H1 (cell line): ENCODE measurements around the gene GJD2. TPM values are rescaled to one million over a fixed set of nuclear protein-coding genes. Genes with fewer than 3 reads are reported as not detected.

ENCODE experiments used
- CTCF ChIA-PET: fragments of 300-600 bp; sonication (Branson Sonifier 250); formaldehyde crosslinking; loops from one replicate; lab custom pipeline; 2021; ENCODE audit not compliant: partially characterized antibody; lab: Charles Lee
- POLR2A ChIA-PET: fragments of 300-600 bp; sonication (Branson Sonifier 250); formaldehyde crosslinking; loops from one replicate; lab custom pipeline; 2021; ENCODE audit warnings: inconsistent platforms; ENCODE audit not compliant: partially characterized antibody; lab: Charles Lee
- DNase-seq, 2 experiments: peaks; one replicate each; pipeline versions ENCODE4 v3.0.0 to v3.0.0-alpha.2; 2010 to 2022; ENCODE audit warnings: low spot score in 2 of 2, low read depth in 1 of 2, mixed read lengths in 1 of 2
- FAIRE-seq: peaks from 2 replicates; lab custom pipeline; 2011; peaks lifted over from hg19 to GRCh38; lab: Jason Lieb, UNC
- H2AFZ ChIP-seq: 2 replicates; pipeline ENCODE4 v1.8.1; 2012; ENCODE audit warnings: low read length, inconsistent platforms
- H2AK5ac ChIP-seq: 2 replicates; pipeline ENCODE4 v1.6.1; 2013; ENCODE audit warnings: low read depth, low read length
- H2BK120ac ChIP-seq: replicated peaks from 2 replicates; pipeline ENCODE3; 2013; ENCODE audit warnings: low read depth, low read length, inconsistent platforms
- H2BK12ac ChIP-seq: 2 replicates; pipeline ENCODE4 v1.6.1; 2013; ENCODE audit warnings: low read depth, low read length
- H2BK15ac ChIP-seq: 2 replicates; pipeline ENCODE4 v1.6.1; 2013; ENCODE audit warnings: low read length
- H2BK20ac ChIP-seq: 2 replicates; pipeline ENCODE4 v1.6.1; 2013; ENCODE audit warnings: low read length
- H2BK5ac ChIP-seq: 2 replicates; pipeline ENCODE4 v1.6.1; 2013; ENCODE audit warnings: low read depth, low read length
- H3K14ac ChIP-seq: 2 replicates; pipeline ENCODE4 v1.6.1; 2013; ENCODE audit warnings: inconsistent platforms; ENCODE audit not compliant: insufficient read length
- H3K18ac ChIP-seq: 2 replicates; pipeline ENCODE4 v1.6.1; 2013; ENCODE audit warnings: low read length; ENCODE audit errors: extremely low read depth
- H3K23ac ChIP-seq: 2 replicates; pipeline ENCODE4 v1.6.1; 2013; ENCODE audit warnings: inconsistent platforms; ENCODE audit not compliant: insufficient read length
- H3K23me2 ChIP-seq: 2 replicates; pipeline ENCODE4 v1.6.1; 2013; ENCODE audit warnings: low read depth, low read length
- H3K27ac ChIP-seq: 2 replicates; pipeline ENCODE4 v1.6.1; 2011; ENCODE audit warnings: low read depth, low read length, inconsistent platforms
- H3K27me3 ChIP-seq, 4 experiments: replicated peaks in 1 of 4; 1 replicate in 1 of 4; 2 replicates in 3 of 4; pipeline versions ENCODE4 v1.6.1 to v1.8.1; 2011 to 2013; ENCODE audit warnings: low read length in 3 of 4, mild to moderate bottlenecking in 3 of 4, inconsistent platforms in 2 of 4, mixed read lengths in 2 of 4, moderate library complexity in 1 of 4; ENCODE audit not compliant: control insufficient read depth in 3 of 4, insufficient read depth in 3 of 4; ENCODE audit errors: extremely low read depth in 1 of 4
- H3K36me3 ChIP-seq, 4 experiments: 2 replicates each; pipeline versions ENCODE4 v1.6.1 to v1.8.1; 2011 to 2013; ENCODE audit warnings: mild to moderate bottlenecking in 4 of 4, low read length in 3 of 4, moderate library complexity in 2 of 4, control low read depth in 1 of 4, inconsistent platforms in 1 of 4; ENCODE audit not compliant: insufficient read depth in 4 of 4, control insufficient read depth in 2 of 4
- H3K4ac ChIP-seq: replicated peaks from 2 replicates; pipeline ENCODE3; 2013; ENCODE audit warnings: low read length, low read depth, mixed read lengths, inconsistent platforms; ENCODE audit not compliant: insufficient read length
- H3K4me1 ChIP-seq, 4 experiments: replicated peaks in 1 of 4; 1 replicate in 1 of 4; 2 replicates in 3 of 4; pipeline versions ENCODE4 v1.6.1 to v1.8.1; 2011 to 2013; ENCODE audit warnings: low read length in 3 of 4, inconsistent platforms in 2 of 4, mixed read lengths in 1 of 4; ENCODE audit not compliant: insufficient read depth in 4 of 4, control insufficient read depth in 3 of 4
- H3K4me2 ChIP-seq, 2 experiments: 2 replicates each; pipeline versions ENCODE4 v1.6.1 to v1.8.1; 2011 to 2013; ENCODE audit warnings: low read depth in 2 of 2, low read length in 2 of 2, control low read depth in 1 of 2, inconsistent platforms in 1 of 2, mild to moderate bottlenecking in 1 of 2; ENCODE audit not compliant: insufficient read depth in 1 of 2
- H3K4me3 ChIP-seq, 4 experiments: fragments of 200-600, 300-600 bp in 1 of 4; sonication (generic), shearing (Covaris generic), sonication (Bioruptor Twin) in 1 of 4; 2 replicates each; pipeline versions ENCODE4 v1.5.1 to v1.8.1; 2011 to 2016; ENCODE audit warnings: low read length in 4 of 4, low read depth in 3 of 4, control low read depth in 2 of 4, inconsistent platforms in 2 of 4, mild to moderate bottlenecking in 2 of 4, mixed read lengths in 1 of 4, moderate library complexity in 1 of 4; ENCODE audit not compliant: insufficient read depth in 2 of 4; ENCODE audit errors: extremely low read depth in 1 of 4
- H3K56ac ChIP-seq: replicated peaks from 2 replicates; pipeline ENCODE3; 2013; ENCODE audit warnings: low read depth, mild to moderate bottlenecking, mixed read lengths, low read length, inconsistent platforms; ENCODE audit not compliant: insufficient read length
- H3K79me1 ChIP-seq: 2 replicates; pipeline ENCODE4 v1.6.1; 2013; ENCODE audit warnings: low read depth, low read length, control low read depth
- H3K79me2 ChIP-seq, 2 experiments: 2 replicates each; pipeline versions ENCODE4 v1.6.1 to v1.8.1; 2012 to 2013; ENCODE audit warnings: low read length in 2 of 2, mild to moderate bottlenecking in 2 of 2, inconsistent platforms in 1 of 2; ENCODE audit not compliant: insufficient read depth in 2 of 2, control insufficient read depth in 1 of 2
- H3K9ac ChIP-seq, 4 experiments: replicated peaks in 1 of 4; 1 replicate in 1 of 4; 2 replicates in 3 of 4; pipeline versions ENCODE4 v1.6.1 to v1.8.1; 2011 to 2013; ENCODE audit warnings: low read depth in 3 of 4, low read length in 3 of 4, control low read depth in 2 of 4, mild to moderate bottlenecking in 2 of 4, moderate library complexity in 2 of 4, inconsistent platforms in 1 of 4; ENCODE audit errors: extremely low read depth in 1 of 4
- H3K9me3 ChIP-seq, 2 experiments: 2 replicates each; pipeline versions ENCODE4 v1.6.1 to v1.8.1; 2012 to 2013; ENCODE audit warnings: mild to moderate bottlenecking in 2 of 2, moderate library complexity in 2 of 2, control low read depth in 1 of 2, inconsistent platforms in 1 of 2, low read depth in 1 of 2, low read length in 1 of 2, mixed read lengths in 1 of 2; ENCODE audit not compliant: insufficient read depth in 2 of 2
- H4K20me1 ChIP-seq, 2 experiments: replicated peaks in 1 of 2; 2 replicates each; pipeline versions ENCODE3 to v1.8.1; 2011 to 2013; ENCODE audit warnings: inconsistent platforms in 2 of 2, low read length in 2 of 2, mild to moderate bottlenecking in 1 of 2; ENCODE audit not compliant: insufficient read depth in 2 of 2, control insufficient read depth in 1 of 2
- H4K5ac ChIP-seq: 2 replicates; pipeline ENCODE4 v1.6.1; 2013; ENCODE audit warnings: low read length, low read depth, mixed read lengths, inconsistent platforms; ENCODE audit not compliant: insufficient read length
- H4K8ac ChIP-seq: 2 replicates; pipeline ENCODE4 v1.8.0; 2013; ENCODE audit warnings: mild to moderate bottlenecking, moderate library complexity, low read length, inconsistent platforms; ENCODE audit not compliant: insufficient read depth; ENCODE audit errors: extremely low read depth
- H4K91ac ChIP-seq: replicated peaks from 2 replicates; pipeline ENCODE3; 2013; ENCODE audit warnings: low read length, mixed read lengths, inconsistent platforms; ENCODE audit not compliant: insufficient read length
- ATF2 ChIP-seq: IDR thresholded peaks from 2 replicates; pipeline ENCODE4 v1.6.1; 2012; ENCODE audit warnings: low read length, inconsistent platforms
- E2F6 ChIP-seq: IDR thresholded peaks from 2 replicates; pipeline ENCODE4 v1.6.1; 2012; ENCODE audit warnings: inconsistent platforms
- EGR1 ChIP-seq: IDR thresholded peaks from 2 replicates; pipeline ENCODE4 v1.6.1; 2011; ENCODE audit warnings: low read depth, low read length, borderline replicate concordance
- GTF2F1 ChIP-seq: IDR thresholded peaks from 2 replicates; pipeline ENCODE4 v1.6.1; 2012; ENCODE audit warnings: low read depth, low read length, improper control_type of control experiment, borderline replicate concordance
- KDM1A ChIP-seq: fragments of 200-600, 300-600 bp; sonication (generic); IDR thresholded peaks from 2 replicates; pipeline ENCODE4 v1.7.1; 2016; ENCODE audit warnings: mild to moderate bottlenecking, low read length, borderline replicate concordance
- KDM4A ChIP-seq: IDR thresholded peaks from one replicate; pipeline ENCODE4 v1.7.1; 2012; ENCODE audit warnings: low read depth, mild to moderate bottlenecking, moderate library complexity, low read length, inconsistent platforms; ENCODE audit not compliant: severe bottlenecking
- POLR2A ChIP-seq, 2 experiments: IDR thresholded peaks; 1 replicate in 1 of 2; 2 replicates in 1 of 2; pipeline ENCODE4 v1.6.1; 2011; ENCODE audit warnings: low read depth in 2 of 2, low read length in 2 of 2, mild to moderate bottlenecking in 2 of 2; ENCODE audit errors: control extremely low read depth in 1 of 2
- RNF2 ChIP-seq: fragments of 200-900, 300-1000 bp; sonication (generic); IDR thresholded peaks from 2 replicates; pipeline ENCODE4 v1.7.1; 2016; ENCODE audit warnings: borderline replicate concordance, low read depth, mild to moderate bottlenecking, antibody characterized with exemption, low read length; ENCODE audit not compliant: poor library complexity, severe bottlenecking; ENCODE audit errors: missing control alignments
- SRF ChIP-seq: IDR thresholded peaks from 2 replicates; pipeline ENCODE4 v1.6.1; 2011; ENCODE audit warnings: mild to moderate bottlenecking, low read depth, low read length, moderate library complexity
- TCF12 ChIP-seq: IDR thresholded peaks from 2 replicates; pipeline ENCODE4 v1.6.1; 2011; ENCODE audit warnings: low read depth, mild to moderate bottlenecking, low read length
- WGBS, 2 experiments: shearing (Covaris generic) in 1 of 2; methylation state at CpG; one replicate each; pipeline versions ENCODE4 v1.1.6 to v1.1.7; 2013 to 2015; ENCODE audit warnings: low lambda C conversion rate in 2 of 2, mixed read lengths in 2 of 2, inconsistent platforms in 1 of 2, low coverage in 1 of 2, missing lambda C conversion rate in 1 of 2; ENCODE audit not compliant: insufficient replicate concordance in 2 of 2, insufficient coverage in 1 of 2, insufficient read length in 1 of 2; ENCODE audit errors: extremely low coverage in 1 of 2, missing lambda C conversion rate in 1 of 2; 5-methylcytosine and 5-hydroxymethylcytosine counted together
- polyA plus RNA-seq, 7 experiments: library from polyadenylated mRNA; depleted of rRNA in 3 of 7; stranded (reverse) in 5 of 7; unstranded in 2 of 7; fragments of >200 nt in 5 of 7; fragments of 200-250 nt in 2 of 7; gene quantifications; 1 replicate in 5 of 7; 2 replicates in 1 of 7; 4 replicates in 1 of 7; pipeline versions ENCODE4 v1.2.1 to v1.2.3, GENCODE V29; 2011 to 2013; ENCODE audit warnings: missing spikeins in 2 of 7, mixed read lengths in 2 of 7
- total RNA-seq: library from RNA; stranded (reverse); fragmentation: NEBNext Ultra II Directional; extraction: Animal tissue kit (Norgen Biotek cat#: 25700); gene quantifications from 2 replicates; pipeline ENCODE4 v1.2.1, GENCODE V29; 2021
- TF ChIP-seq, protein P1 (sequence below): IDR thresholded peaks from 2 replicates; pipeline ENCODE4 v1.6.1; 2011; ENCODE audit warnings: low read depth, mild to moderate bottlenecking, low read length; ENCODE audit not compliant: insufficient read depth

Gene GJD2
- total and polyA plus RNA-seq, 2 of the 8 experiments (the other 6 are each of a cell fraction or from before 2014, with no cell fraction given) = 0.39 to 0.54 TPM

GRCh38 chr15:34776606-34777105 lies 21.9 kb upstream of the GJD2 start:
- no peak overlapping the region for H2BK20ac ChIP-seq

More at GRCh38 chr15:34776606-34777105, 21.9 kb upstream of the GJD2 start:
- Histone ChIP-seq H3K4me1 (peaks cover 0 to 6% (median 0%) of the 10 kb centered on the region in 4 experiments; a peak in 1 of 7 replicates), H3K9ac (no peak overlapping the region), H2BK120ac (no peak overlapping the region), H3K4me3 (no peak overlapping the region), H2AK5ac (no peak overlapping the region), H2AFZ (no peak overlapping the region), H3K4ac (no peak overlapping the region), H3K23me2 (no peaks in the 10 kb centered on the region), H4K20me1 (no peaks in the 10 kb centered on the region), H2BK5ac (no peak overlapping the region), H3K18ac (no peak overlapping the region), H3K56ac (no peak overlapping the region), H4K91ac (no peak overlapping the region), H3K27me3 (no peaks in the 10 kb centered on the region), H3K4me2 (no peak overlapping the region), H4K5ac (no peak overlapping the region), H3K79me1 (no peaks in the 10 kb centered on the region), H3K23ac (no peak overlapping the region), H3K27ac (no peak overlapping the region), H3K14ac (no peak overlapping the region), H3K79me2 (no peaks in the 10 kb centered on the region), H3K9me3 (no peaks in the 10 kb centered on the region), H2BK12ac (no peak overlapping the region), H3K36me3 (no peaks in the 10 kb centered on the region), H4K8ac (no peak overlapping the region), H2BK15ac (no peak overlapping the region)
- TF ChIP-seq GTF2F1 (no peak), SRF (no peak), POLR2A (IDR thresholded peaks at IDR 0.05; ENCODE audit: control extremely low read depth in 1 of 2, low read depth in 2 of 2, low read length in 2 of 2) (no peak), KDM1A (no peak), TCF12 (no peak), RNF2 (no peak), KDM4A (no peak), ATF2 (no peak), EGR1 (no peak), E2F6 (no peak)
- TF ChIP-seq, protein P1, sequence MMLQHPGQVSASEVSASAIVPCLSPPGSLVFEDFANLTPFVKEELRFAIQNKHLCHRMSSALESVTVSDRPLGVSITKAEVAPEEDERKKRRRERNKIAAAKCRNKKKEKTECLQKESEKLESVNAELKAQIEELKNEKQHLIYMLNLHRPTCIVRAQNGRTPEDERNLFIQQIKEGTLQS = no peak
- FAIRE-seq (no peak), DNase-seq (no peak)
- WGBS, 2 experiments = 92% methylated on average over 2 of the region's 2 CpGs; no CpG with 5 or more reads in 1 of the 2 experiments
- CTCF ChIA-PET = no interaction called here
- POLR2A ChIA-PET = interaction anchor here (0.9 to 1.2 kb wide), 2 partner anchors 16 to 20 kb away, joined by 3 to 5 read pairs; no protein-coding TSS in a partner anchor
